ENCODE results near the gene SCUBE1. TPM values are rescaled to one million over a fixed set of nuclear protein-coding genes. Genes with fewer than 3 reads are reported as not detected.

The SCUBE1 gene
- total RNA-seq, 1 experiment from 2014 or later, result 3.9 TPM

GRCh38 chr22:43256569-43256968 lies 86.6 kb downstream of the SCUBE1 start:
- H3K9me2 ChIP-seq (ENCODE audit: insufficient read depth), result no peaks in the 10 kb centered on the region
- H3K9ac ChIP-seq (ENCODE audit: low read length), result no peak overlapping the region
- H3K4me1 ChIP-seq (ENCODE audit: control insufficient read depth in 1 of 2, insufficient read depth in 2 of 2, low read length in 2 of 2), result peaks cover 0 to 19% of the 10 kb centered on the region in 2 experiments; a peak in 2 of 4 replicates
- H3K36me3 ChIP-seq (ENCODE audit: control insufficient read depth in 1 of 2, insufficient read depth in 2 of 2, low read length in 2 of 2), result no peaks in the 10 kb centered on the region
- H4K20me1 ChIP-seq (ENCODE audit: insufficient read depth), result no peaks in the 10 kb centered on the region
- RAD21 ChIA-PET (ENCODE audit: low non-redundant PET in 1 of 2, low total read pairs in 2 of 2, uncharacterized antibody in 2 of 2, unreplicated experiment in 2 of 2), result no interaction called here
- DNase-seq (ENCODE audit: low read depth, low spot score) (no peak), ATAC-seq (no peak)
- POLR2A ChIA-PET, result no interaction called here
- no peak for TF ChIP-seq JUND (IDR thresholded peaks at IDR 0.05)
- H3K4me2 ChIP-seq (ENCODE audit: low read length), result no peak overlapping the region
- CTCF ChIA-PET, result no interaction called here
- 0 out of 2 replicates have a peak, but pooled peaks cover 6% of the 10 kb centered on the region for H3K27me3 ChIP-seq (ENCODE audit: insufficient read depth, low read length)
- no peaks in the 10 kb centered on the region for H3K9me3 ChIP-seq (ENCODE audit: control insufficient read depth in 1 of 2, insufficient read depth in 1 of 2, low read depth in 1 of 2, low read length in 2 of 2)
- H3K4me3 ChIP-seq (replicated peaks in 1 of 2; ENCODE audit: low read depth in 1 of 2, low read length in 2 of 2), result no peak overlapping the region
- H2AFZ ChIP-seq (ENCODE audit: low read depth, low read length, poor library complexity, severe bottlenecking), result no peak overlapping the region
- no peak overlapping the region for H3K27ac ChIP-seq (ENCODE audit: low read depth, low read length)
- H3K79me2 ChIP-seq (ENCODE audit: insufficient read depth, low read length), result no peaks in the 10 kb centered on the region
- intact Hi-C loops (cut with micrococcal nuclease), result no loop called here
- BruUV-seq (replicated peaks), result no TSS peak

DNA sequence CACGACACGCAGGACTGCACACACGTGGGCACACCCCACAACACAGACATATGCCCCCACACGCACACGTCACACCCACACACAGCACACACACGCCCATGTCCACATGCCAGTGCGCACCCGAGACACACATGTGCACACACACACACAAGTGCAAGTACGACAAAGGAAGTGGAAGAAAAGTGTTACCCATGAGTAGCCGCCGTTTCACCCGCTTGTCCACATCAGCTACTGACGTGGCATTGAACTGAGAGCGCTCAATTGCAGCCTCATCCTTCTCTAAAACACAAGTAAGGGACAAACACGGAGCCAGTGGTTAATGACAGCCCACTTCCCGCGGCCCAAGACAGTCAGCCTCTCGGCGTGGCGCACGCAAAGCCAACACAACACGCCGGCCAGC lies 87.9 kb downstream of the SCUBE1 start:
- H3K4me3 ChIP-seq (replicated peaks in 1 of 2; ENCODE audit: low read depth in 1 of 2, low read length in 2 of 2), result no peak overlapping the region
- intact Hi-C loops (cut with micrococcal nuclease), result no loop called here
- H2AFZ ChIP-seq (ENCODE audit: low read depth, low read length, poor library complexity, severe bottlenecking), result no peak overlapping the region
- no peak for ATAC-seq
- no peaks in the 10 kb centered on the region for H3K36me3 ChIP-seq (ENCODE audit: control insufficient read depth in 1 of 2, insufficient read depth in 2 of 2, low read length in 2 of 2)
- H3K4me2 ChIP-seq (ENCODE audit: low read length), result no peak overlapping the region
- BruUV-seq (replicated peaks), result no TSS peak
- H3K79me2 ChIP-seq (ENCODE audit: insufficient read depth, low read length), result no peaks in the 10 kb centered on the region
- no peak overlapping the region for H3K9ac ChIP-seq (ENCODE audit: low read length)
- DNase-seq (ENCODE audit: low read depth, low spot score), result no peak
- no peak overlapping the region for H3K27ac ChIP-seq (ENCODE audit: low read depth, low read length)
- ChIA-PET POLR2A (no interaction called here), CTCF (no interaction called here), RAD21 (ENCODE audit: low non-redundant PET in 1 of 2, low total read pairs in 2 of 2, uncharacterized antibody in 2 of 2, unreplicated experiment in 2 of 2) (no interaction called here)
- no peaks in the 10 kb centered on the region for H3K9me3 ChIP-seq (ENCODE audit: control insufficient read depth in 1 of 2, insufficient read depth in 1 of 2, low read depth in 1 of 2, low read length in 2 of 2)
- H3K9me2 ChIP-seq (ENCODE audit: insufficient read depth), result no peaks in the 10 kb centered on the region
- 0 out of 2 replicates have a peak, but pooled peaks cover 3% of the 10 kb centered on the region for H3K27me3 ChIP-seq (ENCODE audit: insufficient read depth, low read length)
- H4K20me1 ChIP-seq (ENCODE audit: insufficient read depth), result no peaks in the 10 kb centered on the region
- peaks cover 0 to 10% of the 10 kb centered on the region in 2 experiments; a peak in 2 of 4 replicates for H3K4me1 ChIP-seq (ENCODE audit: control insufficient read depth in 1 of 2, insufficient read depth in 2 of 2, low read length in 2 of 2)
- TF ChIP-seq FOSL1 (IDR thresholded peaks at IDR 0.05; ENCODE audit: low read depth) (no peak), CBX3 (IDR thresholded peaks at IDR 0.05; ENCODE audit: low read depth) (no peak), CEBPB (IDR thresholded peaks at IDR 0.05; ENCODE audit: low read depth) (no peak), YY1 (IDR thresholded peaks at IDR 0.05; ENCODE audit: extremely low read depth, insufficient replicate concordance, low read depth, low read length) (no peak), JUND (IDR thresholded peaks at IDR 0.05) (no peak), EZH2 (IDR thresholded peaks at IDR 0.05) (no peak), ZFX (IDR thresholded peaks at IDR 0.05) (no peak), EZH2phosphoT487 (IDR thresholded peaks at IDR 0.05; ENCODE audit: borderline replicate concordance) (no peak), ZNF274 (IDR thresholded peaks at IDR 0.05; ENCODE audit: low read depth, low read length) (no peak), MAX (IDR thresholded peaks at IDR 0.05) (no peak), POLR2A (IDR thresholded peaks at IDR 0.05; ENCODE audit: borderline replicate concordance, extremely low read depth, insufficient read depth, insufficient read length) (no peak), SRF (IDR thresholded peaks at IDR 0.05; ENCODE audit: low read depth) (no peak), RAD21 (IDR thresholded peaks at IDR 0.05; ENCODE audit: low read depth) (no peak), SIN3A (IDR thresholded peaks at IDR 0.05; ENCODE audit: low read depth) (no peak)
- TF ChIP-seq, protein P1, sequence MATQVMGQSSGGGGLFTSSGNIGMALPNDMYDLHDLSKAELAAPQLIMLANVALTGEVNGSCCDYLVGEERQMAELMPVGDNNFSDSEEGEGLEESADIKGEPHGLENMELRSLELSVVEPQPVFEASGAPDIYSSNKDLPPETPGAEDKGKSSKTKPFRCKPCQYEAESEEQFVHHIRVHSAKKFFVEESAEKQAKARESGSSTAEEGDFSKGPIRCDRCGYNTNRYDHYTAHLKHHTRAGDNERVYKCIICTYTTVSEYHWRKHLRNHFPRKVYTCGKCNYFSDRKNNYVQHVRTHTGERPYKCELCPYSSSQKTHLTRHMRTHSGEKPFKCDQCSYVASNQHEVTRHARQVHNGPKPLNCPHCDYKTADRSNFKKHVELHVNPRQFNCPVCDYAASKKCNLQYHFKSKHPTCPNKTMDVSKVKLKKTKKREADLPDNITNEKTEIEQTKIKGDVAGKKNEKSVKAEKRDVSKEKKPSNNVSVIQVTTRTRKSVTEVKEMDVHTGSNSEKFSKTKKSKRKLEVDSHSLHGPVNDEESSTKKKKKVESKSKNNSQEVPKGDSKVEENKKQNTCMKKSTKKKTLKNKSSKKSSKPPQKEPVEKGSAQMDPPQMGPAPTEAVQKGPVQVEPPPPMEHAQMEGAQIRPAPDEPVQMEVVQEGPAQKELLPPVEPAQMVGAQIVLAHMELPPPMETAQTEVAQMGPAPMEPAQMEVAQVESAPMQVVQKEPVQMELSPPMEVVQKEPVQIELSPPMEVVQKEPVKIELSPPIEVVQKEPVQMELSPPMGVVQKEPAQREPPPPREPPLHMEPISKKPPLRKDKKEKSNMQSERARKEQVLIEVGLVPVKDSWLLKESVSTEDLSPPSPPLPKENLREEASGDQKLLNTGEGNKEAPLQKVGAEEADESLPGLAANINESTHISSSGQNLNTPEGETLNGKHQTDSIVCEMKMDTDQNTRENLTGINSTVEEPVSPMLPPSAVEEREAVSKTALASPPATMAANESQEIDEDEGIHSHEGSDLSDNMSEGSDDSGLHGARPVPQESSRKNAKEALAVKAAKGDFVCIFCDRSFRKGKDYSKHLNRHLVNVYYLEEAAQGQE (IDR thresholded peaks at IDR 0.05; ENCODE audit: low read depth), result no peak
- TF ChIP-seq, protein P2, sequence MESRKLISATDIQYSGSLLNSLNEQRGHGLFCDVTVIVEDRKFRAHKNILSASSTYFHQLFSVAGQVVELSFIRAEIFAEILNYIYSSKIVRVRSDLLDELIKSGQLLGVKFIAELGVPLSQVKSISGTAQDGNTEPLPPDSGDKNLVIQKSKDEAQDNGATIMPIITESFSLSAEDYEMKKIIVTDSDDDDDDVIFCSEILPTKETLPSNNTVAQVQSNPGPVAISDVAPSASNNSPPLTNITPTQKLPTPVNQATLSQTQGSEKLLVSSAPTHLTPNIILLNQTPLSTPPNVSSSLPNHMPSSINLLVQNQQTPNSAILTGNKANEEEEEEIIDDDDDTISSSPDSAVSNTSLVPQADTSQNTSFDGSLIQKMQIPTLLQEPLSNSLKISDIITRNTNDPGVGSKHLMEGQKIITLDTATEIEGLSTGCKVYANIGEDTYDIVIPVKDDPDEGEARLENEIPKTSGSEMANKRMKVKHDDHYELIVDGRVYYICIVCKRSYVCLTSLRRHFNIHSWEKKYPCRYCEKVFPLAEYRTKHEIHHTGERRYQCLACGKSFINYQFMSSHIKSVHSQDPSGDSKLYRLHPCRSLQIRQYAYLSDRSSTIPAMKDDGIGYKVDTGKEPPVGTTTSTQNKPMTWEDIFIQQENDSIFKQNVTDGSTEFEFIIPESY (IDR thresholded peaks at IDR 0.05; ENCODE audit: extremely low read depth, insufficient replicate concordance, low read length), result no peak

Measured in HCT116 (cell line).